Breast epithelium (tissue), 3 donors: ENCODE results near the gene OST4.

ENCODE experiments used
- POLR2AphosphoS5 ChIP-seq, 3 donors: sonication (generic); formaldehyde crosslinking; IDR thresholded peaks; one replicate each; pipeline ENCODE4 v1.6.1; 2017; ENCODE audit warnings: antibody characterized with exemption in 3 of 3
- TF ChIP-seq, protein P1 (sequence below), 3 donors: fragments of 450-650 bp; IDR thresholded peaks; one replicate each; pipeline ENCODE4 v1.5.1; 2016 to 2017; ENCODE audit warnings: antibody characterized with exemption in 3 of 3, mild to moderate bottlenecking in 3 of 3, moderate library complexity in 3 of 3

DNA sequence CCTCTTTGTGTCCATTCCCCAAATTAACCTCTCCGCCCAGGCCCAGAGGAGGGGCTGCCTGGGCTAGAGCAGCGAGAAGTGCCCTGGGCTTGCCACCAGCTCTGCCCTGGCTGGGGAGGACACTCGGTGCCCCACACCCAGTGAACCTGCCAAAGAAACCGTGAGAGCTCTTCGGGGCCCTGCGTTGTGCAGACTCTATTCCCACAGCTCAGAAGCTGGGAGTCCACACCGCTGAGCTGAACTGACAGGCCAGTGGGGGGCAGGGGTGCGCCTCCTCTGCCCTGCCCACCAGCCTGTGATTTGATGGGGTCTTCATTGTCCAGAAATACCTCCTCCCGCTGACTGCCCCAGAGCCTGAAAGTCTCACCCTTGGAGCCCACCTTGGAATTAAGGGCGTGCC is 28.6 kb upstream of the OST4 start:
- TF ChIP-seq POLR2AphosphoS5 (IDR thresholded peaks at IDR 0.05): no peak
- TF ChIP-seq, protein P1, sequence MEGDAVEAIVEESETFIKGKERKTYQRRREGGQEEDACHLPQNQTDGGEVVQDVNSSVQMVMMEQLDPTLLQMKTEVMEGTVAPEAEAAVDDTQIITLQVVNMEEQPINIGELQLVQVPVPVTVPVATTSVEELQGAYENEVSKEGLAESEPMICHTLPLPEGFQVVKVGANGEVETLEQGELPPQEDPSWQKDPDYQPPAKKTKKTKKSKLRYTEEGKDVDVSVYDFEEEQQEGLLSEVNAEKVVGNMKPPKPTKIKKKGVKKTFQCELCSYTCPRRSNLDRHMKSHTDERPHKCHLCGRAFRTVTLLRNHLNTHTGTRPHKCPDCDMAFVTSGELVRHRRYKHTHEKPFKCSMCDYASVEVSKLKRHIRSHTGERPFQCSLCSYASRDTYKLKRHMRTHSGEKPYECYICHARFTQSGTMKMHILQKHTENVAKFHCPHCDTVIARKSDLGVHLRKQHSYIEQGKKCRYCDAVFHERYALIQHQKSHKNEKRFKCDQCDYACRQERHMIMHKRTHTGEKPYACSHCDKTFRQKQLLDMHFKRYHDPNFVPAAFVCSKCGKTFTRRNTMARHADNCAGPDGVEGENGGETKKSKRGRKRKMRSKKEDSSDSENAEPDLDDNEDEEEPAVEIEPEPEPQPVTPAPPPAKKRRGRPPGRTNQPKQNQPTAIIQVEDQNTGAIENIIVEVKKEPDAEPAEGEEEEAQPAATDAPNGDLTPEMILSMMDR (IDR thresholded peaks at IDR 0.05): no peak
